H9 (cell line): ENCODE results near the gene FRYL. TPM values are rescaled to one million over a fixed set of nuclear protein-coding genes. Genes with fewer than 3 reads are reported as not detected.

Experiments
- DNase-seq: peaks from one replicate; pipeline ENCODE4 v3.0.0-alpha.2; 2017
- H2AFZ ChIP-seq: one replicate; pipeline ENCODE4 v1.6.1; 2013; ENCODE audit warnings: mild to moderate bottlenecking, low read length, control low read depth, moderate library complexity
- H2AK5ac ChIP-seq: 2 replicates; pipeline ENCODE4 v1.6.1; 2013; ENCODE audit warnings: low read length, control low read depth, mixed read lengths; ENCODE audit not compliant: insufficient read length
- H2BK120ac ChIP-seq: one replicate; pipeline ENCODE4 v1.6.1; 2013; ENCODE audit warnings: low read depth, mild to moderate bottlenecking, low read length, control low read depth, inconsistent platforms; ENCODE audit not compliant: poor library complexity, severe bottlenecking
- H2BK12ac ChIP-seq: 2 replicates; pipeline ENCODE4 v1.6.1; 2013; ENCODE audit warnings: low read length, control low read depth, mixed read lengths, low read depth; ENCODE audit not compliant: insufficient read length
- H2BK15ac ChIP-seq: 2 replicates; pipeline ENCODE4 v1.6.1; 2013; ENCODE audit warnings: low read depth, low read length, control low read depth
- H2BK20ac ChIP-seq: one replicate; pipeline ENCODE4 v1.6.1; 2013; ENCODE audit warnings: low read depth, mild to moderate bottlenecking, low read length, control low read depth, inconsistent platforms; ENCODE audit not compliant: poor library complexity, severe bottlenecking
- H2BK5ac ChIP-seq: 2 replicates; pipeline ENCODE4 v1.6.1; 2013; ENCODE audit warnings: low read length, control low read depth, mixed read lengths; ENCODE audit not compliant: insufficient read length
- H3K14ac ChIP-seq: 2 replicates; pipeline ENCODE4 v1.6.1; 2013; ENCODE audit warnings: low read length, control low read depth; ENCODE audit not compliant: insufficient read depth
- H3K18ac ChIP-seq: 2 replicates; pipeline ENCODE4 v1.6.1; 2013; ENCODE audit warnings: low read depth, mild to moderate bottlenecking, mixed read lengths, low read length, control low read depth; ENCODE audit not compliant: insufficient read length
- H3K23ac ChIP-seq: 2 replicates; pipeline ENCODE4 v1.6.1; 2013; ENCODE audit warnings: low read length, control low read depth, mixed read lengths, low read depth; ENCODE audit not compliant: insufficient read length
- H3K23me2 ChIP-seq: 2 replicates; pipeline ENCODE4 v1.6.1; 2013; ENCODE audit warnings: low read depth, mild to moderate bottlenecking, mixed read lengths, low read length, control low read depth; ENCODE audit not compliant: insufficient read length, poor library complexity, severe bottlenecking
- H3K27ac ChIP-seq: 2 replicates; pipeline ENCODE4 v1.5.1; 2013; ENCODE audit warnings: low read length, control low read depth, mixed read lengths, low read depth; ENCODE audit not compliant: insufficient read length
- H3K27me3 ChIP-seq: 2 replicates; pipeline ENCODE4 v1.6.1; 2013; ENCODE audit warnings: low read length, control low read depth, inconsistent platforms; ENCODE audit not compliant: insufficient read depth
- H3K4ac ChIP-seq: 2 replicates; pipeline ENCODE4 v1.6.1; 2013; ENCODE audit warnings: low read depth, mild to moderate bottlenecking, control low read depth, inconsistent platforms, low read length, moderate library complexity
- H3K4me1 ChIP-seq: 2 replicates; pipeline ENCODE4 v1.6.1; 2013; ENCODE audit warnings: low read length, control low read depth, inconsistent platforms; ENCODE audit not compliant: insufficient read depth
- H3K4me2 ChIP-seq: 2 replicates; pipeline ENCODE4 v1.6.1; 2013; ENCODE audit warnings: low read length, control low read depth, mixed read lengths; ENCODE audit not compliant: insufficient read length, insufficient read depth
- H3K56ac ChIP-seq: 2 replicates; pipeline ENCODE4 v1.6.1; 2013; ENCODE audit warnings: low read depth, mild to moderate bottlenecking, mixed read lengths, low read length, control low read depth; ENCODE audit not compliant: insufficient read length
- H3K79me1 ChIP-seq: 2 replicates; pipeline ENCODE4 v1.6.1; 2013; ENCODE audit warnings: low read depth, mild to moderate bottlenecking, moderate library complexity, low read length, control low read depth, inconsistent platforms; ENCODE audit not compliant: insufficient read depth, poor library complexity, severe bottlenecking
- H3K79me2 ChIP-seq: 2 replicates; pipeline ENCODE4 v1.6.1; 2013; ENCODE audit warnings: low read length, control low read depth, inconsistent platforms; ENCODE audit not compliant: insufficient read depth
- H3K9ac ChIP-seq: 2 replicates; pipeline ENCODE4 v1.6.1; 2013; ENCODE audit warnings: low read length, control low read depth, mixed read lengths; ENCODE audit not compliant: insufficient read length; ENCODE audit errors: extremely low read depth
- H3K9me3 ChIP-seq: one replicate; pipeline ENCODE4 v1.6.1; 2013; ENCODE audit warnings: low read depth, low read length, inconsistent platforms; ENCODE audit not compliant: control insufficient read depth
- H3T11ph ChIP-seq: one replicate; pipeline ENCODE4 v1.6.1; 2013; ENCODE audit warnings: mild to moderate bottlenecking, low read length, control low read depth, inconsistent platforms
- H4K20me1 ChIP-seq: one replicate; pipeline ENCODE4 v1.6.1; 2013; ENCODE audit not compliant: control insufficient read depth, insufficient read length, insufficient read depth
- H4K5ac ChIP-seq: 2 replicates; pipeline ENCODE4 v1.6.1; 2013; ENCODE audit warnings: low read depth, mild to moderate bottlenecking, mixed read lengths, low read length, control low read depth; ENCODE audit not compliant: insufficient read length
- H4K8ac ChIP-seq: replicated peaks from 2 replicates; pipeline ENCODE4 v1.6.1; 2013; ENCODE audit warnings: low read length, control low read depth, mixed read lengths, low read depth; ENCODE audit not compliant: insufficient read length
- H4K91ac ChIP-seq: 2 replicates; pipeline ENCODE4 v1.6.1; 2013; ENCODE audit warnings: low read depth, mild to moderate bottlenecking, moderate library complexity, mixed read lengths, low read length, control low read depth; ENCODE audit not compliant: insufficient read length
- H3K27ac Mint-ChIP-seq, 3 experiments: 2 replicates in 2 of 3; 3 replicates in 1 of 3; pipeline ENCODE4 v1.8.0; 2020 to 2021; ENCODE audit warnings: mixed read lengths in 3 of 3, mild to moderate bottlenecking in 1 of 3, moderate library complexity in 1 of 3
- H3K27me3 Mint-ChIP-seq: 2 replicates; pipeline ENCODE4 v1.8.0; 2021; ENCODE audit warnings: low read depth, mild to moderate bottlenecking, moderate library complexity, mixed read lengths
- H3K36me3 Mint-ChIP-seq, 3 experiments: 2 replicates in 2 of 3; 3 replicates in 1 of 3; pipeline ENCODE4 v1.8.0; 2020 to 2021; ENCODE audit warnings: low read depth in 3 of 3, mixed read lengths in 3 of 3; ENCODE audit not compliant: insufficient read depth in 1 of 3
- H3K4me1 Mint-ChIP-seq, 2 experiments: 2 replicates each; pipeline ENCODE4 v1.8.0; 2020; ENCODE audit warnings: mixed read lengths in 2 of 2
- H3K4me3 Mint-ChIP-seq, 2 experiments: 2 replicates in 1 of 2; 3 replicates in 1 of 2; pipeline ENCODE4 v1.8.0; 2020 to 2021; ENCODE audit warnings: mild to moderate bottlenecking in 2 of 2, mixed read lengths in 2 of 2, moderate library complexity in 1 of 2
- H3K9me3 Mint-ChIP-seq, 2 experiments: 2 replicates in 1 of 2; 3 replicates in 1 of 2; pipeline ENCODE4 v1.8.0; 2020; ENCODE audit warnings: mild to moderate bottlenecking in 2 of 2, mixed read lengths in 2 of 2, moderate library complexity in 1 of 2
- CTCF ChIP-seq: fragments of 200-600 bp; sonication (generic); conservative IDR thresholded peaks from 3 replicates; pipeline ENCODE4 v1.8.0; 2021; ENCODE audit warnings: antibody characterized with exemption, mild to moderate bottlenecking
- WGBS: extraction: QIAGEN DNeasy Blood & Tissue Kit; methylation state at CpG from one replicate; pipeline ENCODE4 v1.1.7; 2013; ENCODE audit warnings: missing lambda C conversion rate, low lambda C conversion rate, mixed read lengths; ENCODE audit not compliant: insufficient read length; ENCODE audit errors: extremely low coverage; 5-methylcytosine and 5-hydroxymethylcytosine counted together
- total RNA-seq: library from RNA; stranded (reverse); gene quantifications from 2 replicates; pipeline ENCODE4 v1.2.1, GENCODE V29; 2021

FRYL gene
- total RNA-seq, 1 experiment from 2014 or later, result 31.5 TPM

GRCh38 chr4:48467442-48467841 is 312.6 kb downstream of the FRYL start:
- Histone ChIP-seq H4K5ac (no peak overlapping the region), H3K14ac (no peak overlapping the region), H2AK5ac (no peak overlapping the region), H2BK5ac (no peak overlapping the region), H3K23ac (no peak overlapping the region), H3K4me1 (no peaks in the 10 kb centered on the region), H3K79me2 (no peaks in the 10 kb centered on the region), H4K20me1 (no peaks in the 10 kb centered on the region), H3K27me3 (no peaks in the 10 kb centered on the region), H3K4ac (no peak overlapping the region), H2BK120ac (no peak overlapping the region), H3K18ac (no peak overlapping the region), H2BK20ac (no peak overlapping the region), H3K9me3 (no peaks in the 10 kb centered on the region), H3T11ph (no peak overlapping the region), H3K79me1 (no peaks in the 10 kb centered on the region), H2AFZ (no peak overlapping the region), H3K27ac (no peak overlapping the region), H2BK15ac (no peak overlapping the region), H3K56ac (no peak overlapping the region), H2BK12ac (no peak overlapping the region), H3K9ac (no peak overlapping the region), H4K91ac (no peak overlapping the region), H3K23me2 (peaks cover 3% of the 10 kb centered on the region), H3K4me2 (no peak overlapping the region), H4K8ac (no peak overlapping the region)
- no CpG with 5 or more reads among the region's 2 CpGs for WGBS
- Mint-ChIP-seq H3K4me1 (peaks cover 4 to 6% of the 10 kb centered on the region in 2 experiments), H3K9me3 (no peaks in the 10 kb centered on the region; a peak in 1 of 5 replicates), H3K27me3 (no peaks in the 10 kb centered on the region; the same call in 1 of the 2 replicates), H3K27ac (no peak overlapping the region), H3K36me3 (no peaks in the 10 kb centered on the region), H3K4me3 (no peak overlapping the region)
- DNase-seq, result no peak
- TF ChIP-seq CTCF, result no peak
